Activated CD8-positive, alpha-beta memory T cell treated with anti-CD3 and anti-CD28 coated beads, Interleukin-2, amount 50 U/mL, for 1 hour (primary cell): ENCODE measurements around the gene SYNJ1.
"Not testable (repeated sequence)": the region's sequence is repeated elsewhere in the genome, so short reads cannot be mapped to it uniquely, and the experiment has no call there.

Experiments
- DNase-seq: peaks from one replicate; pipeline ENCODE4 v3.0.0-alpha.2; 2020; ENCODE audit errors: extremely low read depth

Gene SYNJ1

GRCh38 chr21:32612999-32613337, 114.8 kb downstream of the SYNJ1 start:
- no peak for DNase-seq

DNA sequence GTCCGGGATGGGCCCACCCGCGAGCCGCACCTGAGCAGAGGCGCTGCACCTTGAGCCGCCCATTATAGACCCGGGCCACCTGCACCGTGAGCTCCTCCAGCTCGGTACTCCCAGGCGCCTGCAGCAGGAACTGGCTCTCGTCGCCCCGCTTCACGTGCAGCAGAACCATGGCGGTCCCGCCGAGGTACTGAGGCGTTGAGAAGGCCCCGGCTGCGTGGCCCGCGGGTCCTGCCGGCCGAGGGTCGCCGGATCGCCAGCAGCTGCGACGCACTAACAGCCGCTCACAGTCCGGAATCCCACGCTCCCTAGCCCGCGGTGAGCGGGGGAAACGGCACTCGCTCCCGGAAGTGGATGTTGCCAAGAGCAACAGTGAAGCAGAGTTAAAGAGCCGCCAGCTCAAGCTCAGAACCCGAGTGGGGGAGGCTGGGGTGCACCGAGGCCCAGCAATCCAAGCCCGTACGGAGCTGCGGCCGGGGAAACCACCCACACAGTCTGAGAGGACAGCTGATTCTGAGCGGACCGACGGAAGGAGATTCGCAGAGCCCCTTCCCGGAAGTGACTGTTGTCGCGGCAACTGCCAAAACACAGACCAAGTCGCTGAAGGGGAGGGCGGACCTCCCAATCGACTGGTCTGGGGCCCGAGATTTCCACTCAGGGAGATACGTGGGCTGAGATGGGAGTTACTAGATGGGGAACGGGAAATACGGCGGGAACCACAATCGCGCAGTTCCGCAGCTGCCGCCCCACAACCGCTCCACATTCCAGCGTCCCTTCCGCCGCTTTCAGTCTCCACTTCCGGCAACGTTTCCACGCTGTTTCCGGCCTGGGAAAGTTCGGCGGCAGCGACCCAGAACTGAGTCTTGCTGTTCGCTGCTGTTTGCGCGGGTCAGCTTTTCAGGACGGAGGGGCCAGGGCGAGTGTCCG, 115.5 kb downstream of the SYNJ1 start, which contains the start of gene CFAP298:
Gene CFAP298, minus strand, starts transcription at position 303 of the 924 bp plus-strand sequence. Its CDS starts 134 bp downstream, at position 169.
- peak; percentile 82 for DNase-seq

DNA sequence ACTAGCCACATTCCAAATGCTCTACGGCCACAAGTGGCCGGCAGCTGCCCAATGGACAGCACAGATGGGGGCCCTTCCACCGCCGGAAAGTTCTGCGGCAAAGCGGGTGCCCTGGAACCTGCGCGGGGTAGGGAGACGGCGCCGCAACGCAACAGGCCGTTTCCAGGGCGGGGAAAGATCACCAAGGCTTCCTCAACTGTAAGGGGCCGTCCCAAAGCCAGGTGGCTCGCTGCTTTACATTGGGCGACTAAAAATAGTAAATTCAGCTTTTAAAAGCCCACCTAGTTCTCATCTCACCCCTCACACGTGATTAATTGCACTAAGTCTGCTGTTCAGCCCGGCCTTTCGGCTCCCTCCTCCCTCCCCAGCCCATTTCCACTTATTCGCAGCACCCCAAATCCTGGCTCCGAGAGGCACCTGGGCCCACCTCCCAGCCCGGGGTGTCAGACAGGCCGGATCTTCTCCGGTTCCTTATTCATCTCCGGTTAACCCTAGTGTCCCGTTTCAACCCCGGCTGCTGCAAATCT, 116.3 kb downstream of the SYNJ1 start:
- no peak for DNase-seq

DNA sequence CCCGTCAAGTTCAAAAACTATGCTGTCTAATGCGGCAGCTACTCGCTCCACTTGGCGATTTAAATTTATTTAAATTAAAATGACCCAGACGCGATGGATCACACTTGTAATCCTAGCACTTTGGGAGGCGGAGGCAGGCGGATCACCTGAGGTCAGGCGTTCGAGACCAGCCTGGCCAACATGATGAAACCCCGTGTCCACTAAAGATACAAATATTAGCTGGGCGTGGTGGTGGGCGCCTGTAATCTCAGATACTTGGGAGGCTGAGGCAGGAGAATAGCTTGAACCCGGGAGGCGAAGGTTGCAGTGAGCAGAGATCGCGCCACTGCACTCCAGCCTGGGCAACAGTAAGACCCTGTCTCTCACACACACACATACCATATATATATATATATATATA, 116.9 kb downstream of the SYNJ1 start:
- DNase-seq: not testable (repeated sequence)

DNA sequence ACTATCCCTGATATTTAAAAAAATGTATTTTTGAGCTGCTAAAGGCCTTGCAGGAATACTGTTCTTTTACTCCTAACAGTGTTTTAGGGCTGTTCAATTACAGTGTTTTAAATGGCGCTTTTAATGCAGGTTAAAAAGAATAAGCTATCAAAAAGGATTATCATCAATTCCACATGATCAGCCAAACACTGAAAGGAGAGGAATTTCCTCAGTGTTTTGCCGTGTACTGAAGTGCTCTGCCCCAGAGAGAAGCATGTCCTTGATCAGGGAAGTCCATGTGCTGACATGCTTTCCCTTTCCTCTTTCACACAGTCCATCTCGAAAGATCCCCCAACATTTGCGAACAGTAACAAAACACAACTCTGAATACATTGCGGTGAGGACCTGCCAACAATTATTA, 119.0 kb downstream of the SYNJ1 start:
- no peak for DNase-seq

DNA sequence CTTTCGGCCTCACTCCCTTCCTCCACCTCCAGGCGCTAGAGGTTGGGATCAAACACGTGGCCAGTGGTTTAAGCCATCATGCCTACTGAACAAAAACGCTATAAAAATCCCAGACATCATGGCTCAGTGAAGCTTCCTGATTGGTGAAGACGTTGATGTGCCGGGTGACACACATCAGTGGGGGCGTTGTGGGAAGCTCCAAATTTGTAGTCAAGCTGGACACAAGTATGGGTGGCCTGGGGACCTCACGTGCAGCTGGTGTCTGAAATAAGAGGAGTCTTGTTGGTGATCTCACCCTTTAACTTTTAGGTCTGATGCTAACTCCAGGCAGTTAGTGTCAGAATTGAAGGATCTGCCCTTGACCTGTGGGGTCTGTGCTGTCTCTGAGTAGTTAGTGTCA, 122.3 kb downstream of the SYNJ1 start:
- DNase-seq: no peak

DNA sequence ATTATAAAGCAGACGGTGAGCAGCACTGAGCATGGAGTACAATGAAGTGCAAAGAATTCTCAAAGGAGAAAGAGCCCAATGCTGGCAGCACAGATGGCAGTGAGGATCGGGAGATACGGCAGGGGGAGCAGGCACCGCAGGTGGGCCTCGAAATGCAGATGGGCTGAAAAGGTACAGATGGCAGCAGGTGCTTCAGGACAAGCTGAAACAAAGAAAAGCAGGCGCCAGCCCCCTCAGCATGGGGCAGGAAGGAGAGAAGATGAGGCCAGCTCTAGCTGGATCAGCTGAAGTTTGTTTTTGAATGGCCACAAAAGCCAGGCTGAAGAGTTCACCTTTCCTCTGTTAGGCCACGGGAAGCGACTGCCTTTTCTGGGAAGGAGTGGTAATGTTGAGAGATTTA, 123.3 kb downstream of the SYNJ1 start:
- DNase-seq: no peak

DNA sequence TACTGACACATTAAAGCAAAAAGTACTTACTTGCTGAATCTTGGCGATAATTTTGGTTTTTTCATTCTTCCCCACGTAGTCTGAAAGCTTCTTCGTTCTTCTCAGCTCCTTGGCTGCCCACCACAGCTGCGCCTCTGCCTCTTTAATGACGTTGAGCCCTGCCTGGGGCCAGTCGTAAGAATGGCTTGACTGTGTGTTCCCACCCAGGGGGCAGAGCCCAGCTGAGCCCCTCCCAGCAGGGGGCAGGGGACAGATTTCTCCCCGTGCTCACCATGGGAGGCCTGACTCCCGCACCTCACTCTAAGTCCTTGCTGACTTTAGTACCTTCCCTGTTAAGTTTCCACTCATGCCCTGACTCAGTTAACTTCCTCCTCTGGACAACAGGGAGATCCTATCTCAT, 124.7 kb downstream of the SYNJ1 start:
- no peak for DNase-seq

DNA sequence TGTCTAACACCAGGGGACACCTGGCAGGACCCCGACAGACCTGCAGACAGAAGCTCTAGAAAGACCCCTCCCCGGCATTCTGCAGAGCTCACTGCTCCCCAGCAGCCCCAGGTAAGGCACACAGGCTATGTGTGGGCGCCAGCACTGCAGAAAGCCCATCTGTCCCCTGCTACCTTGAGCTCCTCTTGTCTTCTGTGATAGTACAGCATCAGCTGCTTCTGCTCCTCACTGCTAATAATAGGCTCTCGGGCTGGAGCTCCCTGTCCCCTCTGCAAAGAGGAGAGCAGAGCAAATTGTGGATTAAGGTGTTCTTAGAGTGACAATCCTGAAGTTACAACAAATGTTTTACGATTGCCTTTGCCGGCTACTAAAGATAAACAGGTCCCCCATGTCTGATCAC, 125.7 kb downstream of the SYNJ1 start:
- DNase-seq: no peak

DNA sequence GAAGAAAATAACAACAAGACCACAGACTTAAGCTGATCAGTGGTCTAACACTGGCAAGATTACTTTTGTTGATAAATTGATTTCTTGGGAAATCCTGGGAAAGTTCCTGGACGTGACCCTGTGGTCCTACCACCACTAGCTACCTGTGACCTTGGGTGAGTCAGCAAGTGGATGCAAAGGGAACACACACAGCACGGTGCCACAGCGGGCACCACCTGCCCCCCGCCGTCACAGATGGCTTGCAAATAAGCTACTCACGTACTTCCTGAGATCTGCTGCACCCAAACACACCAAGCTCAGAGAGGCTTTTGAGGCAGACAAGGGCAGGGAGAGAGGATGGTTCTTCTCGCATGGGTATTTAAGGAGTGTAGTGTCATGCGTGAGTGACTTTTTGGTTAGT, 128.3 kb downstream of the SYNJ1 start:
- no peak for DNase-seq

- no peak for DNase-seq
These were observed 128.7 kb downstream of the SYNJ1 start for GRCh38 chr21:32599091-32599490.

GRCh38 chr21:32597205-32597604, 130.6 kb downstream of the SYNJ1 start:
- no peak for DNase-seq

GRCh38 chr21:32595431-32595830, 132.4 kb downstream of the SYNJ1 start:
- no peak for DNase-seq

GRCh38 chr21:32593690-32594089, 134.1 kb downstream of the SYNJ1 start:
- no peak for DNase-seq

DNA sequence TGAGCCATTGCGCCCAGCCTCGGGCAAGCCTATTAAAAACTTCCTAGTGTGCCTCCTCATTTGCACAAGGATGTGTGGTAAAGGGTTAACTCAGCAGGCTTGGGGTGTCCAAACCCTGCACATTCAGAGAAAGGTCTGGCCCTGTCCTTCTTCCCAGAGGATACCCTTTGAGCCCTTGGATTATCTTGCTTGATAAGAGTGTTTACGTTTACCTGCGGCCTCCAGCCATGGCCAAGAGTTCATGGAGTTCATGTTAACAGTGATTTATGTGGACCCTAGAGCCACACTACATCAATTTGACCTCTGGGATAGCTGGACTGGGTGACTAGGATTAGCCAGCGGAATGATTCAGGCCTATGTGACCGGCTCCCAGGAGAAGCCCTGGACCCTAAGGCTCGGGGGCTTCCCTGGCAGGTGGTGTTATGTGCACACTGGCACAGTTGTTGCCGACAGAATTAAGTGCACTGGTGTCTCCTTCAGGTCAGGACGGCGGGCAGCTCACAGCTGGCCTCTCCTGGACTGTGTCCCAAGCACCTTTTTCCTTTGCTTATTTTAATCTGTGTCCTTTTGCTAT, 134.8 kb downstream of the SYNJ1 start:
- no peak for DNase-seq

- DNase-seq: no peak
These were observed 137.7 kb downstream of the SYNJ1 start for GRCh38 chr21:32590130-32590529.

- DNase-seq: no peak
These were observed 140.2 kb downstream of the SYNJ1 start for GRCh38 chr21:32587651-32588050.

GRCh38 chr21:32587120-32587519, 140.7 kb downstream of the SYNJ1 start:
- DNase-seq: no peak

- no peak for DNase-seq
These were observed 141.8 kb downstream of the SYNJ1 start for GRCh38 chr21:32585970-32586369.

DNA sequence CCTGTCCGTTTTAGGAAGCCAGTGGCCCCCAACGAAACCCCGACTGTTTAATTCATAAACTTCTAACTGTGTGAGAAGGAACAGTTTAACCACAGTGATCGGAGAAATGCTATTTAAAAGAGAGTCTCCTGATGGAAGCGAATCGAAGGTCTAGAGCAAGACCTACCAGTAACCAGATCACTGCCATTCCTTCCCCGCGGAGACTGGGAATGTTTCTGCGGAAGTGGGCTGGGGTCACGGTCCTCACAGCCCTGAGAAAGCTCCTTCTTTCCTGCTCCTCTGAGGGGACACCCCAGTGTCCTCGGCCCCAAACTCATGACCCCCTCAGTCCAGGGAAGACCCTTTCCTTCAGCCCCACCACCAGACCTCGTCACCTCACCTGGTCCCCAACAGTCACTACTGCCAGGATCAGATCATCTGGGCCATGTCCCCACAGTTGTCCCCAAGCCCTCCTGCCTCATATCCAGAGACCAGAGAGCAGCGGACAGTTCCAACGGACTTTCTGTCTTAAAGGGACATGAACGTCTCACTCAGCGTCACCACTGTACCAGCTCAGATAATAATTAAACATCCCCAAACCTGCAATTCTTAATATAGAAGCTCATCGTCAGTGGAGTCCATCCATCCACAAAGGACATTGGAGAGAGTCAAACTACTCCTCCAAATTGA, 142.6 kb downstream of the SYNJ1 start, which contains the start of gene TCP10L:
Gene TCP10L, minus strand, starts transcription at position 482 of the 669 bp plus-strand sequence. CDS start 1,219 bp downstream, outside the sequence.
- DNase-seq: no peak

GRCh38 chr21:32584472-32584871, 143.3 kb downstream of the SYNJ1 start:
- no peak for DNase-seq

DNA sequence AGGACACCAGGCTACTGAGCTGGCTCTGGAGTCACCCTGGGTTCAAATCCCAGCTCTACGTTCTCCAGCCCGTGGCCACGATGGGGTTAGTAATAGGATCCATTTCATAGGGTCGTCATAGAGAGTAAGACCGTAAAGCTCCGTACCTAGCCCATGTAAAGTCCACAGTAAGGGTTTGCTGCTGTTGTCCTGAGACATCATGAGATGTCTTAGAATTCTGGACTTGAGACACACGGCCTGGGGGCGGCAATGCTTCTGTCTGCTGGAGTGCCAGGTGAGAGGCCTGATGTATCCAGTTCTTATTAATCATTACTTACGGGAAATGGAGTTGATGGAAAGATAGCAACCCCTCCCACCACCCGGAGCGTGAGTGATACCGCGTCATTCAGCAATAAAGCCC, 146.1 kb downstream of the SYNJ1 start:
- no peak for DNase-seq
